A673 (cell line): ENCODE measurements around the gene DCTN3. TPM values are rescaled to one million over a fixed set of nuclear protein-coding genes. Genes with fewer than 3 reads are reported as not detected.

Experiments used
- BruUV-seq: library from RNA; stranded (reverse); fragments of 400-500 nt; replicated peaks from 2 replicates; lab custom pipeline; 2021; lab: Mats Ljungman, UMichigan
- CTCF ChIA-PET: fragments of 300-600 bp; sonication (Branson Sonifier 250); formaldehyde crosslinking; loops from one replicate; lab custom pipeline; 2022; ENCODE audit warnings: antibody characterized with exemption; lab: Charles Lee
- POLR2A ChIA-PET: fragments of 300-600 bp; sonication (Branson Sonifier 250); formaldehyde crosslinking; loops from one replicate; lab custom pipeline; 2022; ENCODE audit warnings: antibody characterized with exemption; ENCODE audit not compliant: low non-redundant PET; lab: Charles Lee
- DNase-seq: peaks from one replicate; pipeline ENCODE4 v3.0.0-alpha.2; 2015; ENCODE audit warnings: low spot score
- H3K27ac ChIP-seq: fragments of 200-600 bp; sonication (generic); 2 replicates; pipeline ENCODE4 v1.5.1; 2016; ENCODE audit warnings: mixed run types, low read depth, mild to moderate bottlenecking, mixed read lengths, antibody characterized with exemption, low read length; ENCODE audit not compliant: poor library complexity, severe bottlenecking
- H3K27me3 ChIP-seq: fragments of 200-600 bp; sonication (generic); replicated peaks from 2 replicates; pipeline ENCODE4 v1.6.1; 2017; ENCODE audit warnings: mixed run types, low read depth, mild to moderate bottlenecking, mixed read lengths, antibody characterized with exemption, low read length; ENCODE audit not compliant: insufficient read depth, poor library complexity
- H3K36me3 ChIP-seq: fragments of 200-600 bp; sonication (generic); 2 replicates; pipeline ENCODE4 v1.6.1; 2016; ENCODE audit warnings: mixed run types, mild to moderate bottlenecking, mixed read lengths, antibody characterized with exemption, low read length; ENCODE audit not compliant: insufficient read depth, poor library complexity, severe bottlenecking
- H3K4me1 ChIP-seq: fragments of 200-600 bp; sonication (generic); 2 replicates; pipeline ENCODE4 v1.6.1; 2017; ENCODE audit warnings: mixed run types, mild to moderate bottlenecking, mixed read lengths, antibody characterized with exemption, low read length; ENCODE audit not compliant: insufficient read depth, poor library complexity, severe bottlenecking
- H3K4me3 ChIP-seq: fragments of 200-600 bp; sonication (generic); 2 replicates; pipeline ENCODE4 v1.5.1; 2016; ENCODE audit warnings: low read depth, mixed run types, mild to moderate bottlenecking, mixed read lengths, low read length; ENCODE audit not compliant: poor library complexity, severe bottlenecking
- H3K9me3 ChIP-seq: fragments of 200-600 bp; sonication (generic); 2 replicates; pipeline ENCODE4 v1.6.1; 2016; ENCODE audit warnings: mixed run types, low read depth, mild to moderate bottlenecking, mixed read lengths, antibody characterized with exemption, low read length; ENCODE audit not compliant: poor library complexity, severe bottlenecking
- CTCF ChIP-seq: fragments of 300-800, 200-600 bp; sonication (generic); conservative IDR thresholded peaks from 2 replicates; pipeline ENCODE4 v1.5.1; 2017; ENCODE audit warnings: low read depth, mild to moderate bottlenecking, antibody characterized with exemption, low read length, moderate library complexity, mixed read lengths
- EZH2 ChIP-seq: fragments of 200-600 bp; sonication (generic); IDR thresholded peaks from 2 replicates; pipeline ENCODE4 v1.6.1; 2017; ENCODE audit warnings: borderline replicate concordance, low read depth, mild to moderate bottlenecking, mixed read lengths, antibody characterized with exemption, low read length; ENCODE audit not compliant: poor library complexity, severe bottlenecking
- intact Hi-C: fragments of 100-400 bp; cut with micrococcal nuclease; formaldehyde crosslinking; loops from one replicate; pipeline ENCODE4 v1.10.0; 2022; ENCODE audit not compliant: unreplicated experiment
- total RNA-seq: library from RNA; stranded (reverse); gene quantifications from 2 replicates; pipeline ENCODE4 v1.2.3, GENCODE V29; 2021

The DCTN3 gene
- total RNA-seq, 1 experiment from 2014 or later, result 79.3 TPM

GRCh38 chr9:34636791-34637355 lies 16.6 kb upstream of the DCTN3 start:
- Histone ChIP-seq H3K36me3 (peaks cover 14% of the 10 kb centered on the region), H3K4me1 (peaks cover 6% of the 10 kb centered on the region), H3K4me3 (peak overlapping the region; percentile 76), H3K27me3 (no peaks in the 10 kb centered on the region), H3K9me3 (no peaks in the 10 kb centered on the region), H3K27ac (peak overlapping the region; percentile 87)
- DNase-seq, result peak; percentile 30
- POLR2A ChIA-PET, result no interaction called here
- no TSS peak for BruUV-seq
- intact Hi-C loops, result no loop called here
- CTCF ChIA-PET, result no interaction called here
- TF ChIP-seq CTCF (no peak), EZH2 (no peak)

GRCh38 chr9:34635556-34635955 lies 15.3 kb upstream of the DCTN3 start:
- H3K4me3 ChIP-seq, result peak overlapping the region; percentile 76
- CTCF ChIA-PET, result no interaction called here
- peaks cover 6% of the 10 kb centered on the region for H3K4me1 ChIP-seq
- TF ChIP-seq EZH2, result no peak
- TF ChIP-seq CTCF, result no peak
- peaks cover 14% of the 10 kb centered on the region for H3K36me3 ChIP-seq
- H3K27ac ChIP-seq, result peak overlapping the region; percentile 8
- no TSS peak for BruUV-seq
- peaks cover 6% of the 10 kb centered on the region for H3K27me3 ChIP-seq
- H3K9me3 ChIP-seq, result no peaks in the 10 kb centered on the region
- POLR2A ChIA-PET, result no interaction called here
- DNase-seq, result no peak
- intact Hi-C loops, result loop anchor here (2.0 kb wide), 1 partner anchor 23 kb away; the partner anchor contains the start of gene RPP25L

- no peak overlapping the region for H3K27ac ChIP-seq
- DNase-seq, result no peak
- no peak overlapping the region for H3K4me3 ChIP-seq
- intact Hi-C loops, result loop anchor here (2.0 kb wide), 1 partner anchor 22 kb away; the partner anchor contains the start of gene RPP25L
- TF ChIP-seq EZH2, result no peak
- ChIA-PET CTCF (interaction anchor here (0.6 to 1.5 kb wide), 9 partner anchors 12 to 702 kb away, joined by 3 to 8 read pairs (median 6); partner anchors contain the start of genes DCTN3, GALT and RPP25L), POLR2A (no interaction called here)
- H3K36me3 ChIP-seq, result peaks cover 14% of the 10 kb centered on the region
- peaks cover 6% of the 10 kb centered on the region for H3K4me1 ChIP-seq
- BruUV-seq, result TSS peak; percentile 63
- H3K27me3 ChIP-seq, result peaks cover 15% of the 10 kb centered on the region
- no peaks in the 10 kb centered on the region for H3K9me3 ChIP-seq
Measured at GRCh38 chr9:34634551-34635248, 14.4 kb upstream of the DCTN3 start.
